ENCODE data around the gene MYL7. TPM values are rescaled to one million over a fixed set of nuclear protein-coding genes. Genes with fewer than 3 reads are reported as not detected.

Gene MYL7
- total RNA-seq (2016; rRNA removed; fragmentation: Illumina TruSeq; extraction: Trizol) (1.7 and 1.8 TPM in 2 replicates), polyA plus RNA-seq (2011; rRNA removed) (not detected in 2 replicates), polyA minus RNA-seq (2011; rRNA and poly(A)+ RNA removed; ENCODE audit: low replicate concordance) (not detected in 2 replicates), Bru-seq, nascent RNA (percentile 16 among the genes with signal in this experiment), BruChase-seq, experiment 1, labeled RNA remaining after a 6-hour chase (not detected), BruChase-seq, experiment 2, labeled RNA remaining after a 2-hour chase (not detected)
- 0.62 TPM in 1 of 2 replicates, not detected in the other for total RNA-seq (2016; cell fraction: cytosol; rRNA removed; fragmentation: Illumina TruSeq; extraction: Trizol; ENCODE audit: low read depth)
- 0.56 and 1.0 TPM in 2 replicates for total RNA-seq (2016; cell fraction: insoluble cytoplasmic fraction; rRNA removed; fragmentation: Illumina TruSeq; extraction: Trizol)
- total RNA-seq (2016; cell fraction: membrane; rRNA removed; fragmentation: Illumina TruSeq; extraction: Trizol) = 0.34 TPM in 1 of 2 replicates, not detected in the other
- not detected in 2 replicates for total RNA-seq (2016; cell fraction: nucleus; rRNA removed; fragmentation: Illumina TruSeq; extraction: Trizol)
- 0.18 TPM in 1 of 2 replicates, not detected in the other for polyA plus RNA-seq (2011; cell fraction: cytosol; rRNA removed)
- polyA plus RNA-seq (2011; cell fraction: nucleus; rRNA removed) = 1.1 TPM in 1 of 2 replicates, not detected in the other
- not detected in 2 replicates for polyA plus RNA-seq (2012)
- 0.51 TPM in 1 of 2 replicates, not detected in the other for polyA plus RNA-seq (2016; cell fraction: cytosol; fragmentation: Illumina TruSeq; extraction: Trizol; ENCODE audit: low read depth)
- polyA plus RNA-seq (2016; cell fraction: insoluble cytoplasmic fraction; fragmentation: Illumina TruSeq; extraction: Trizol; ENCODE audit: low read depth) = 1.1 and 2.1 TPM in 2 replicates
- polyA plus RNA-seq (2016; cell fraction: membrane; fragmentation: Illumina TruSeq; extraction: Trizol; ENCODE audit: low read depth) = not detected in 2 replicates
- not detected in 2 replicates for polyA plus RNA-seq (2016; cell fraction: nucleus; fragmentation: Illumina TruSeq; extraction: Trizol; ENCODE audit: insufficient read depth, low read depth)
- not detected in 2 replicates for polyA minus RNA-seq (2011; cell fraction: cytosol; rRNA and poly(A)+ RNA removed)
- not detected in 2 replicates for polyA minus RNA-seq (2011; cell fraction: nucleus; rRNA and poly(A)+ RNA removed)
- long read RNA-seq, experiment 1 = 0 reads
- long read RNA-seq, experiment 2 = 0 reads

GRCh38 chr7:44141221-44141850 is at the start of gene MYL7:
Gene MYL7 (minus strand): TSS chr7:44141332. CDS start chr7:44141305, 27 bp downstream.
- H3K27ac ChIP-seq (ENCODE audit: extremely low read length, insufficient read depth, low read length) = no peak within 1 kb of the TSS
- FAIRE-seq (no peak), DNase-seq (ENCODE audit: low spot score) (no peak), ATAC-seq (no peak)
- H3K4me2 ChIP-seq (ENCODE audit: low read depth, low read length) = no peak within 1 kb of the TSS
- no peak for TF ChIP-seq MXI1 (IDR thresholded peaks at IDR 0.05; ENCODE audit: borderline replicate concordance, low read depth, low read length)
- no peak within 1 kb of the TSS for H3K9ac ChIP-seq (ENCODE audit: insufficient read depth, low read depth, low read length)
- H3K9me3 ChIP-seq (ENCODE audit: low read length) = no peaks in the 10 kb centered on the region
- no peaks in the 10 kb centered on the region for H4K20me1 ChIP-seq (ENCODE audit: insufficient read depth, low read length)
- no TSS peak for BruUV-seq (replicated peaks)
- ChIA-PET POLR2A (no interaction called here), CTCF (ENCODE audit: low intra/inter-chr PET ratio, low total read pairs) (no interaction called here)
- H3K79me2 ChIP-seq (ENCODE audit: insufficient read depth, low read length) = no peaks in the 10 kb centered on the region
- in situ Hi-C loops (cut with HindIII; ENCODE audit: extremely low pct_ligation_motif_present, low pct_unique_long_range_greater_than_20kb) = no loop called here
- WGBS (ENCODE audit: low lambda C conversion rate) = 19% methylated on average over 3 of the region's 6 CpGs
- H3K4me1 ChIP-seq (ENCODE audit: insufficient read depth, low read length) = no peaks in the 10 kb centered on the region
- no peak within 1 kb of the TSS for H3K4me3 ChIP-seq (replicated peaks in 1 of 3; ENCODE audit: insufficient read depth in 1 of 3, low read depth in 2 of 3, low read length in 3 of 3)
- H2AFZ ChIP-seq (ENCODE audit: low read length) = no peak within 1 kb of the TSS
- intact Hi-C loops (cut with micrococcal nuclease; ENCODE audit: unreplicated experiment) = no loop called here
- H3K36me3 ChIP-seq (replicated peaks in 1 of 2; ENCODE audit: control insufficient read depth in 1 of 2, insufficient read depth in 2 of 2, low read length in 2 of 2) = no peaks in the 10 kb centered on the region
- peaks cover 0 to 3% of the 10 kb centered on the region in 2 experiments; a peak in 1 of 5 replicates for H3K27me3 ChIP-seq (ENCODE audit: control insufficient read depth in 1 of 2, insufficient read depth in 2 of 2, low read length in 2 of 2)
